Fibroblast of pulmonary artery (primary cell): ENCODE measurements around the gene DNMT3L.

Experiments used
- DNase-seq: peaks from one replicate; pipeline ENCODE4 v3.0.0-alpha.2; 2010; ENCODE audit warnings: low read depth
- H3K4me3 ChIP-seq: replicated peaks from 2 replicates; pipeline ENCODE4 v1.5.1; 2011; ENCODE audit warnings: low read depth, mild to moderate bottlenecking, control low read depth, low read length, moderate library complexity
- CTCF ChIP-seq: IDR thresholded peaks from 2 replicates; pipeline ENCODE4 v1.5.1; 2011; ENCODE audit warnings: mild to moderate bottlenecking, control low read depth, low read length, inconsistent platforms; ENCODE audit errors: missing control alignments

The DNMT3L gene

GRCh38 chr21:44290327-44291077 is 28.8 kb upstream of the DNMT3L start:
- TF ChIP-seq CTCF = no peak
- no peak overlapping the region for H3K4me3 ChIP-seq
- no peak for DNase-seq

GRCh38 chr21:44289381-44290010 is 27.8 kb upstream of the DNMT3L start:
- DNase-seq = no peak
- H3K4me3 ChIP-seq = no peak overlapping the region
- no peak for TF ChIP-seq CTCF

- DNase-seq = no peak
- H3K4me3 ChIP-seq = no peak overlapping the region
- TF ChIP-seq CTCF = no peak
These were observed 26.8 kb upstream of the DNMT3L start for GRCh38 chr21:44288251-44289110.

GRCh38 chr21:44286716-44287632 is 25.3 kb upstream of the DNMT3L start:
- DNase-seq = no peak
- TF ChIP-seq CTCF = no peak
- no peak overlapping the region for H3K4me3 ChIP-seq

- H3K4me3 ChIP-seq = no peak overlapping the region
- no peak for DNase-seq
- no peak for TF ChIP-seq CTCF
These were observed 24.5 kb upstream of the DNMT3L start for GRCh38 chr21:44286086-44286715.
